Panc1 (cell line): ENCODE measurements around the gene ARID1A. TPM values are rescaled to one million over a fixed set of nuclear protein-coding genes. Genes with fewer than 3 reads are reported as not detected.

Source experiments
- ATAC-seq: fragments of 200-7000 bp; cut with Tn5 transposase; 2 replicates; pipeline ENCODE4 v1.9.1; 2020; ENCODE audit warnings: mild to moderate bottlenecking, moderate library complexity
- BruUV-seq: library from RNA; stranded (reverse); fragments of 400-500 nt; replicated peaks from 2 replicates; lab custom pipeline; 2021; lab: Mats Ljungman, UMichigan
- CTCF ChIA-PET: fragments of 300-600 bp; sonication (Branson Sonifier 250); formaldehyde crosslinking; loops from one replicate; lab custom pipeline; 2022; ENCODE audit warnings: antibody characterized with exemption; lab: Charles Lee
- POLR2A ChIA-PET: fragments of 300-600 bp; sonication (Branson Sonifier 250); formaldehyde crosslinking; loops from one replicate; lab custom pipeline; 2022; ENCODE audit warnings: antibody characterized with exemption; lab: Charles Lee
- DNase-seq: peaks from one replicate; pipeline ENCODE4 v3.0.0-alpha.2; 2010; ENCODE audit warnings: low read depth, low spot score
- H3K27ac ChIP-seq: 2 replicates; pipeline ENCODE4 v1.5.1; 2011; ENCODE audit warnings: mild to moderate bottlenecking, low read length, inconsistent platforms
- H3K27me3 ChIP-seq: fragments of 200-500 bp; sonication (Bioruptor generic); 2 replicates; pipeline ENCODE4 v1.6.0; 2014; ENCODE audit warnings: low read length, inconsistent platforms; ENCODE audit not compliant: control insufficient read depth, insufficient read depth
- H3K36me3 ChIP-seq: fragments of 200-500 bp; sonication (Bioruptor generic); 2 replicates; pipeline ENCODE4 v1.5.1; 2014; ENCODE audit warnings: inconsistent platforms, mild to moderate bottlenecking, low read length, moderate library complexity; ENCODE audit not compliant: control insufficient read depth, insufficient read depth
- H3K4me1 ChIP-seq: 2 replicates; pipeline ENCODE4 v1.5.1; 2011; ENCODE audit warnings: inconsistent platforms, mild to moderate bottlenecking, low read length, moderate library complexity; ENCODE audit not compliant: control insufficient read depth, insufficient read depth
- H3K4me3 ChIP-seq, 2 experiments: 2 replicates each; pipeline ENCODE4 v1.5.1; 2011 to 2012; ENCODE audit warnings: low read depth in 2 of 2, low read length in 2 of 2, mild to moderate bottlenecking in 2 of 2, inconsistent platforms in 1 of 2, moderate library complexity in 1 of 2
- H3K9me3 ChIP-seq: fragments of 200-500 bp; sonication (Bioruptor generic); 2 replicates; pipeline ENCODE4 v1.5.1; 2014; ENCODE audit warnings: low read depth, mild to moderate bottlenecking, inconsistent platforms, low read length, moderate library complexity; ENCODE audit not compliant: control insufficient read depth, insufficient read depth
- CTCF ChIP-seq: fragments of 450-650 bp; IDR thresholded peaks from 2 replicates; pipeline ENCODE4 v1.5.1; 2017; ENCODE audit warnings: mild to moderate bottlenecking
- POLR2AphosphoS5 ChIP-seq: IDR thresholded peaks from 2 replicates; pipeline ENCODE4 v1.6.1; 2012; ENCODE audit warnings: mild to moderate bottlenecking, low read depth, low read length, moderate library complexity
- REST ChIP-seq, 2 experiments: IDR thresholded peaks; 2 replicates each; pipeline ENCODE4 v1.6.1; 2011 to 2012; ENCODE audit warnings: low read depth in 2 of 2, control low read depth in 1 of 2, low read length in 1 of 2, mild to moderate bottlenecking in 1 of 2, moderate library complexity in 1 of 2; ENCODE audit not compliant: insufficient read depth in 1 of 2
- SIN3A ChIP-seq: IDR thresholded peaks from 2 replicates; pipeline ENCODE4 v1.6.1; 2012; ENCODE audit warnings: low read depth, mild to moderate bottlenecking, low read length, moderate library complexity, borderline replicate concordance; ENCODE audit not compliant: insufficient read depth
- TCF7L2 ChIP-seq: IDR thresholded peaks from 2 replicates; pipeline ENCODE4 v1.6.1; 2011; ENCODE audit warnings: mild to moderate bottlenecking, low read depth, low read length, inconsistent platforms
- in situ Hi-C: cut with HindIII; loops from 2 replicates; pipeline ENCODE4 v1.10.0; 2016; ENCODE audit warnings: low sequenced_read_pairs, low pct_unique_long_range_greater_than_20kb
- intact Hi-C: fragments of 100-400 bp; cut with micrococcal nuclease; formaldehyde crosslinking; loops from one replicate; pipeline ENCODE4 v1.10.0; 2022; ENCODE audit not compliant: unreplicated experiment
- total RNA-seq: library from RNA; stranded (reverse); gene quantifications from one replicate; pipeline ENCODE4 v1.2.1, GENCODE V29; 2021; ENCODE audit not compliant: unreplicated experiment

The ARID1A gene
- total RNA-seq, 1 experiment from 2014 or later = 110 TPM

GRCh38 chr1:26739329-26739914 lies 43.6 kb downstream of the ARID1A start:
- ATAC-seq (no peak), DNase-seq (no peak)
- H3K27ac ChIP-seq = no peak overlapping the region
- no peaks in the 10 kb centered on the region for H3K9me3 ChIP-seq
- ChIA-PET CTCF (no interaction called here), POLR2A (interaction anchor here (0.6 to 0.7 kb wide), 2 partner anchors 48 to 53 kb away, joined by 3 read pairs; partner anchors contain the start of gene PIGV)
- H3K36me3 ChIP-seq = peaks cover 31% of the 10 kb centered on the region
- no peak overlapping the region for H3K4me3 ChIP-seq
- in situ Hi-C loops (no loop called here), intact Hi-C loops (no loop called here)
- H3K27me3 ChIP-seq = no peaks in the 10 kb centered on the region
- BruUV-seq = no TSS peak
- peaks cover 8% of the 10 kb centered on the region for H3K4me1 ChIP-seq
- TF ChIP-seq TCF7L2 = no peak
- TF ChIP-seq CTCF = no peak
- TF ChIP-seq SIN3A = no peak
- no peak for TF ChIP-seq POLR2AphosphoS5
- no peak for TF ChIP-seq REST (IDR thresholded peaks at IDR 0.05; ENCODE audit: insufficient read depth in 1 of 2, low read depth in 2 of 2, low read length in 1 of 2)

GRCh38 chr1:26740023-26740634 lies 44.3 kb downstream of the ARID1A start:
- H3K4me3 ChIP-seq = no peak overlapping the region
- no peak for TF ChIP-seq SIN3A
- TF ChIP-seq POLR2AphosphoS5 = no peak
- no peak for TF ChIP-seq TCF7L2
- TF ChIP-seq REST (IDR thresholded peaks at IDR 0.05; ENCODE audit: insufficient read depth in 1 of 2, low read depth in 2 of 2, low read length in 1 of 2) = no peak
- no peak for TF ChIP-seq CTCF
- CTCF ChIA-PET = no interaction called here
- POLR2A ChIA-PET = no interaction called here
- H3K9me3 ChIP-seq = no peaks in the 10 kb centered on the region
- no peak for DNase-seq
- TSS peak; percentile 36 for BruUV-seq
- H3K27ac ChIP-seq = no peak overlapping the region
- intact Hi-C loops = no loop called here
- ATAC-seq = no peak
- peaks cover 37% of the 10 kb centered on the region for H3K36me3 ChIP-seq
- in situ Hi-C loops = no loop called here
- peaks cover 9% of the 10 kb centered on the region for H3K4me1 ChIP-seq
- H3K27me3 ChIP-seq = no peaks in the 10 kb centered on the region
